Uterus (tissue), 2 donors: ENCODE results near the gene SLC6A9.

Experiments used
- CTCF ChIP-seq, 4 experiments: fragments of 200-600 bp in 2 of 4; fragments of 450-650 bp in 2 of 4; sonication (generic) in 2 of 4; IDR thresholded peaks; one replicate each; pipeline ENCODE4 v1.5.1; 2016 to 2019; ENCODE audit warnings: antibody characterized with exemption in 4 of 4, mild to moderate bottlenecking in 2 of 4, moderate library complexity in 1 of 4
- POLR2A ChIP-seq, 2 donors: fragments of 450-650 bp; IDR thresholded peaks; one replicate each; pipeline ENCODE4 v1.6.1; 2016; ENCODE audit warnings: antibody characterized with exemption in 2 of 2, mild to moderate bottlenecking in 1 of 2, moderate library complexity in 1 of 2

GRCh38 chr1:44079566-44079965 is 48.3 kb upstream of the SLC6A9 start:
- TF ChIP-seq CTCF (IDR thresholded peaks at IDR 0.05) (no peak), POLR2A (IDR thresholded peaks at IDR 0.05) (no peak)
